AG09319 (cell line): Measurements from ENCODE around the gene GXYLT2.
A peak's percentile ranks its signal among the peaks of the same experiment; 100 is the strongest.

Experiments
- DNase-seq: peaks from one replicate; pipeline ENCODE4 v3.0.0-alpha.2; 2010; ENCODE audit warnings: low read depth; ENCODE audit errors: extremely low read depth
- CTCF ChIP-seq: IDR thresholded peaks from 2 replicates; pipeline ENCODE4 v1.5.1; 2011; ENCODE audit warnings: low read depth, mild to moderate bottlenecking, inconsistent platforms, low read length, moderate library complexity

Gene GXYLT2

DNA sequence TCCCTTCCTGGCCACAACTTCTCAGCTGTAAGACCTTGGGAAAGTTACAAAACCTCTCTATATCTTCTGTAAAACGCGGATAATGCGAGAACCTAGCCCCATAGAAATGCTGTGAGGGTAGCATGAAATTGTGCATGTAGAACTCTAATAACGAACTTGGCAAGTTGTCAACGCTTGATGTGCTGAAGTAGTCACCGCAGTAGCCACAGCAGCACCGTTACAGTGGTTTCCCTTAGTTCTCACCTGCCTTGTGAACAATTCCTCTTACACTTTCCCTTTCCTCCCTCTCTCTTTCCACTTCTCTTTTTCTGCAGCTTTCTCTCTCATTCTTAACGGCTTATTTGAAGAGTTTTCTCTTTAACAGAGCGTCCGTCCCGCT is 39.2 kb upstream of the GXYLT2 start:
- TF ChIP-seq CTCF: no peak
- no peak for DNase-seq

- no peak for DNase-seq
- no peak for TF ChIP-seq CTCF
Observed at GRCh38 chr3:72855001-72855400, 32.8 kb upstream of the GXYLT2 start.

GRCh38 chr3:72860053-72860452 is 27.8 kb upstream of the GXYLT2 start:
- DNase-seq: no peak
- TF ChIP-seq CTCF: no peak

GRCh38 chr3:72860846-72861245 is 27.0 kb upstream of the GXYLT2 start:
- TF ChIP-seq CTCF: no peak
- no peak for DNase-seq

DNA sequence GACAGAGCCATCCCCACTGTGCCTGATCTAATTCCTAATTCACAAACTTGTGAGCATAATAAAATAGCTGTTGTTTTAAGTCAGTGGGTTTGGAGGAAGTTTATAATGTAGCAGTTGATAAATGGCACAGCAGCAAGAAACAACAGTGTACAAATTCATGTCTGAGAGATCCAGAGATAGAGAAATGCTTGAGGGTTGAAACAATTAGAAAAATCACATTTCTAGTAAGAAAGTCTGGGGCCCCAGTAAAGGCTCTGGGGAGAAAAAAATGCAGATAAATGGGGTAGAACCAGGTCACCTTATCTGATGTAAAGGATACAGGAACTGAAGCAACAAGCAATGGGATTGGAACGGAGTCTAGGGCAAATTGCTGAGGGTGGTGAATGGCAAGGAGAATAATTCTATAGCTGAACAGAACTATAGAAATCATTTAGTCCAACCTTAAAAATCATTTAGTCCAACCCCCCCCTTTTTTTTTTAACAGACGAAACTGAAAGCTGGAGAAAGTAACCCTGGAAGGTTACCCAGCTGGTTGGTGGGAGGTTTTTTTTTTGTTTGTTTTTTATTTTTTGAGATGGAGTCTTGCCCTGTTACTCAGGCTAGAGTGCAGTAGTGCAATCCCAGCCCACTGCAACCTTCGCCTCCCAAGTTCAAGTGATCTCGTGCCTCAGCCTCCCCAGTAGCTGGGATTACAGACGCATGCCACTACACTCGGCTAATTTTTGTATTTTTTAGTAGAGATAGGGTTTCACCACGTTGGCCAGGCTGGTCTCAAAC is 25.3 kb upstream of the GXYLT2 start:
- TF ChIP-seq CTCF: no peak
- DNase-seq: no peak

DNA sequence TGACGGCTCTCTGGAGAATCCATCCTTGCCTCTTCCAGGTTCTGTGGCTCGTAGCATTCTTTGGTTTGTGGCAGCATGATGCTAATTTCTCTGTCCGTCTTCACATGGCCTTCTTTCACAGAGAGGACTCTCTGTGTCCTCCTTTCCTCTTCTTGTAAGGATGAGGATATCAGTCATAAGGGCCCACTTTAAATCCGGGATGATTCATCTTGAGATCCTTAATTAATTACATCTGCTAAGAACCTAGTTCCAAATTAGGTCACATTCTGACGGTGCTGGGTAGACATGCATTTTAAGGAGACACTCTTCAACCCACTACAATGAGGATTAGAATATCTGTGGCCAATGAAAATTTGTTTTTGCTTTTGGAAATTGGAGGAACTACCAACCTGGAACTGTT is 15.7 kb upstream of the GXYLT2 start:
- peak; percentile 67 for DNase-seq
- TF ChIP-seq CTCF: no peak

DNA sequence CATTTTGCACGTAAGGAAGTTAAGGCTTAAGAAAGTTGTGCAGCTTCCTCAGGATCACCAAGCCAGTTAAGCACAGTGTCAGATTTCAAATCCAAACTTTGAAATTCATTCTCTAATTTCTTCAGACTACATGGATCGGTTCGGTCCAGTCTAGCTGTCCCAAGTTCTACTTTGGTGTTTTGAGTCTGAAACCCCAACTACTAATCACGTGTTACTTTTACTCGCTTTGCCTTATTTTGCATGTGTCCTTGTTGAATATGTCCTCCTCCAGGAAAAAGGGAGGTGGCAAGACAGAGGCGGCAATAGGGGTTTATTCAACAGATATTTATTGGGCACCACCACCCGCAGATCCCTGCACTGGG is 522 bp upstream of the GXYLT2 start:
- DNase-seq: no peak
- no peak for TF ChIP-seq CTCF
